NCI-H446 treated with DMSO at 0.1 percent for 48 hours (cell line): ENCODE results near the gene TRPV6.

Experiments
- DNase-seq: peaks from one replicate; lab custom pipeline; 2025; lab: John Stamatoyannopoulos, UW

The TRPV6 gene

DNA sequence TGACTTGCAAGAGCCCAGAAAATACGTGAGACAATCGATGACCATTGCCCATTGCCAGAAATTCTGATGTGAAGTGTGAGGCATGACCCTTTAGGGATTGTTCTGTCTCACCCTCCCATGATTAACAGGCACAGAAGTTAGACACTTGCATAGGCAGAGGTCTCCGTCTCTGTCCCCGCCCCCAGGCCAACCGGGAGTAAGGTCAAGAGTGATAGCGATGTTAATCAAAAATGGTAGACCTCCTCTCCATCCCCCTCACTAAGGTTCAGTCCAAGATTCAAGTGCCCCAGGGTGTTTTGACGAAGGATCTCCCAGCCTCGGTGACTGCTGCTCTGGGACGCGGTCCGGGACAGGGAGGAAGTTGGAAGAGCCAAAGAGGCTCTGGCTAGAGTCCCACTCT, 22.7 kb upstream of the TRPV6 start:
- DNase-seq, result no peak

DNA sequence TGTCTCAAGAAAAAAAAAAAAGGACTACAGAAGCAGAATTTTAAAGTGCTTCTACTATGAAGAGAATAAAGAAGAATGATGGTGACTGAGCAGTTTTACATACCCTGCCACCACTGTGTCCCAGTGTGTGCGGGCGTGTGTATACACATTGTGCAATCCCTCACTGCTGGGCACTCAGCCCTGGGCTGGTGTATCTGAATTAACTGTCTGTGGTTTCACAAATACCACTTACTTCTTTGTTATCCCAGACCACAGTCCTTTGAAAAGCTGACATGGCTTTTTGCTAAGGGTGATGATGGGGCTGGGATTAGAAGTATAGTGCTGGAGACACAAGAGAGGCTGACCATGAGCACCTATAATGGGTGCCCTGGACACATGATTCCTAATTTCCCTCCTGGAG, 21.1 kb upstream of the TRPV6 start:
- no peak for DNase-seq

DNA sequence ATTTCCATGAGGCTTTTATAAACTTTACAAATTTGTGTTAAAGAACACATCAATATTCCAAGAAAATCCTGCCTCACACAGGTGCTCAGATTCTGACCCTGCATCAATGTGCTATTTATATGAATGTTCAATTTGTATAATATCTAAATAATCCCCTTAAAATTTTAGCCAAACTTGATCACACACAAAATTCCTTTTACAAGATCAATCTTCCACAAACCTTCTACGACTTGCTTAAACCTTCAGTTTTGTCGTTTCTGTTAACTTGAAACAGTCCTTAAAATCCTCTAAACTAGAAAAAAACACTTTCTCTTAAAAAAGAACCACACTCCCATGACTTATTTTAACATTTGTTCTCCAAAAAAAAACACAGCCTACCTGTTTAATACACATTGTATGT, 20.2 kb upstream of the TRPV6 start:
- DNase-seq, result no peak

DNA sequence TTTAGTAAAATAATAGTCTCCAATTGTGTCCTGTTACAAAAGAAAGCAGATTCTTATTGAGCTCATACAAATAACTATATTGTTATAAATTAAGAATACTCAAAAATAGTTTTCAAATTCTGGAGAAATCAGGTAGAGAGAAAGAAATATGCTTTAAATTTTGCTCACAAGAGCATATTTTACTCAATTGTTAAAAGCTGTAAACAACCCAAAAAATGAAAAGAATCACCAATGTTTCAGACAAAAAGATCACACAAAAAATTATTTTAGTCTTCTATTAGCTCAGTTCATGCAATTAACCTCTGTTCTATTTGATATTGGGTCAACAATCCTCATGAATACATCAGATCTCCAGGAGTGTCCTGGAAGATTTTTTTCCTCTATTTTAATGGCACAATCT, 18.6 kb upstream of the TRPV6 start:
- DNase-seq, result no peak

DNA sequence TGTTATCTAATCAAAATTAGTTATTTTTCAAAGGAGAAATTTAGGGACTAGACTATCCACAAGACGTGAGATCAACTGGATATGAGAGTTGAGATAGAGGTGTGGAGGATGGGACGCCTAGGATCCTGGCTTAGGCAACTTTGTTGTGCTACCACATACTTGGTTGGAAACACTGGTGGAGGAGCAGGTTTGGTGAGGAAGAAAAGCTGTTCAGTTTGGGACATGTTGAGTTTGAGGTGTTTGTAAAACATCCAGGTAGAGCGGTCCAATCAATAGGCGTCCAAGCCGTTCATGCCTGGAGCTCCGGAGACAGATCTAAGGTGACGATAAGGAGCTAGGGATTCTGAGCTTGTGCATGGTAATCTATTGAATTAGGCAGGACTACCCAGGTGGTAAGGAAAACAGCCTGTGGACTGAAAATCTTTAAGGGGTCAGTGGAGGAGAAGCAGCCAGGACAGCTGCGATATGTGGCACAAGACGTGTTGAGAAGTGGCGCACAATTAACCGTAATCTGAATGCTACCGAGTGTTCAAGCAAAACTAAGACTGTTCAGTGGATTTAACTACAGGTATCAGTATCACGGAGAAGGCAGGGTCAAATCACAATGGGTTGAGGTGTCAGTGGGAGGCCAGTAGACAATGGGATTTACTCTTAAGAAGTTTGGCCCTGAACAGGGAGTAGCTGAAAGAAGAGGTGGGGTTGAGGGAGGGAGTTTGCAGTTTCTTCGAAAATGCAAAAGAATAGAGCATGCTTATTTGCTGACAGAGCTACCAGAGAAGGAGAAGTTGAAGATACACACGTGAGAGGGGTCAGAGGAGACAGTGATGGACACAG, 16.1 kb upstream of the TRPV6 start:
- DNase-seq, result no peak

DNA sequence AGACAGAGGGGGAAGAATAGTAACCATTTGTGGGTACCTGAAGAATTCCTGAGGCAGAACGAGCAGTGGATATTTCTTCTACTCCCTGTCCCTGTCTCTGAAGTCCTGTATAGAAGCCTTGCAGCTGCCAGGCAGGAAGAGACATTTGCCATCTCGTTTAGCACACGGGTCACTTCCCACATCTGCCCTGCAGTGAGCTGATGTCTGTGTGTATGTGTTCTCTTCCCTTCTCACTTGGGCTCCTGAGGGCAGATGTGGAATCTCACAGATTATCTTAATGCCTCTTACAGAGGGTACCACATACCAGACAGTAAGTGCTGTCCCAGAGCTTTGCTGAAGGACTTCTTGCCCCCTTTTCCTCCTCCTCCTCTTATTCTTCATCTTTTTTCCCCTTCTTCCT, 14.1 kb upstream of the TRPV6 start:
- DNase-seq, result no peak

DNA sequence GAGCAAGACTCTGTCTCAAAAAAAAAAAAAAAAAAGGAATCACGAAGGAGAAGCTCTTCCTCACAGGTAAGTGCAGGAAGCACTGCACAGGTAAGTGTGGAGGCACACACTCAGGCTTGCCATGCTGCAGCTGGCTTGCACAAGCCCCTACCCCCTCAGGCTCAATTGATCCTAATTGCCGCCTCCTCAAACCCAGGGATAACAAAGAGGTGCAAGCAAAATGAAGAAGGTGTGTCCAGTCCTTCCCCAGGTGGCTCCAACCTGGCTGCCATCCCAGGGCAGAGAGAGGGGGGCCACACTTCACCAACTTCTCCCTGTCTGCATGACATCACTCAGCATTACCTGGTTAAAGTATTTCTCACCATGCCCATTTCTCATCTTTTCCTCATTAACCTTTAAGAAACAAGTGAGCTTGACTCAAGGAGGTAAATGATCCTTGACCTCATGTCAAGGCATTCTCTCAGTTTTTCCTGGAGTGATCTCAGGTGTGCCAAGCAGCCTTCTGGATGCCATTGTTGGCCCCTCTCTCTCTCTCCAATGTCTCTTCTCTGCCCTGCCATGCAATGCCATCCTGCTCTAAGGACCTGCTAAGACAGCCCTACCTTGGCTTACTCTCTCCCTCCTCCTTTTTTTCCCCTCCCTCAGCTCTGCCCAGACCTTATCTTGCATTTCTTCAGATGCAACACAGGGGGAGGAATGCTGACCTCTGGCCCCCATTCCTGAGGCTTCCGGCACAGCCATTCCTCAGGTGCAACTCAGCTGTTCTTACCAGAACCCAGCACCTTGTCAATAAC, 13.0 kb upstream of the TRPV6 start:
- no peak for DNase-seq

DNA sequence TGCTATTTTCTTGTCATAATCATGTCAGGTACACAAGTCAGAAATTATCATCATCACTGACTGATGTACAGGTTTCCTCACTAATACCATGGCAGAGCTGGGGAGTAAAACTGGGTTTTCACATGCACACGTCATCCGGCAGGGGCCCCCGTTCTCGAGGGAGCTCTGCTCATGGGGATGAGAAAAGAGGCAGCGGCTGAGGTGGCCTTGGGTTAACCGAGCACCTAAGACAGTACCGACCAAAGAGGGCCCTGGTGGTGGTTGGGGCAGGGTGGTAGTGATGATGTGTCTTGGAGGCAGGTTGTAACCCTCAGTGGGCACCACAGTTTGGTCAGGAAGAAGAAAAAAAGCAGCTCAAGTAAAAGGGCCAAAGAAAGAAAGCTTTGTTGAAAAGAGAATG, 12.1 kb upstream of the TRPV6 start:
- DNase-seq, result no peak

DNA sequence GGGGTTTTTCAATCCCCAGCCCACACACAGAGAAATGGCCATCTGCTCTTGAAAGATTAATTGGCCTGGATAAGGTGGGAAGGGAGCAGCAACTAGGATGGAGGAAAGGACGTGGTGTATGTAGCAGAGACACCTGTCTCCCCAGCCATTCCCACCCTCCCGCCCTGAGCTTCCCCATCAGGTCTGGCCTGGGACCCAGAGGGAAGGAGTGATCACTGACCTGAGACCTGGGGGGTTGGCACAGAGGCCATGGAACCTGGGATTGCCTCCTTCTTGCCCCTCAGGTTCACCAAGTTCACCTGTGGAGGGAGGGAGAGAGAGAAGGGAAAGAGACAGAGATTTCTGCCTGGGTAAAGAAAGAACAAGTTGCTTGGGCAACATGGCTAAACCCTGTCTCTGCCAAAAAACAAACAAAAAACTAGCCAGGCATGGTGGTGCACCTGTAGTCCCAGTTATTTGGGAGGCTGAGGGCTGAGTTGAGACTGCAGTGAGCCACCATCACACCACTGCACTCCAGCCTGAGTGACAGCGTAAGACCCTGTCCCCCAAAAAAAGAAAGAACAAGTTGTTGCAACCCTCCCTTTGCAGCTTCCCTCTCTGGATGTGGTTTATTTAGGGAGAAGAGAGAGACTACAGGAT, 11.3 kb upstream of the TRPV6 start:
- DNase-seq, result no peak

DNA sequence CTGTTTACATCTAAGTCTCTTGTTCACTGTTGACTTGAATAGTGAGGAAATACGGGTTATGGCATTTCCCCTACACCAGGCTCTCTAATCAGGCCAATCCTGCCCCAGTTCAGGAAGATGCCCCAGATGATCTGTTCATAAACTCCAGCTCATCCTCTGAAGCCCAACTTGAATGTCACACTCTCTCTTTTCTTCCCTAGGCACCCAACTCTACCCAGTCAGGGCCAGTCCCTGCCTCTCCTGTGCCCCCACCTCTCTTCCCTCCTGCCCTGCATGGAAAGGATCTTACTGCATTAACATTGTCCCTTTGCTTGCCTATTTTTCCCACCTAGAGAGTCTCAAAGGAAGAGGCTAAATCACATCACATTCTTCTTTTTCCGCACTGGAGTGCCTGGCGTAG, 10.6 kb upstream of the TRPV6 start:
- DNase-seq, result no peak

DNA sequence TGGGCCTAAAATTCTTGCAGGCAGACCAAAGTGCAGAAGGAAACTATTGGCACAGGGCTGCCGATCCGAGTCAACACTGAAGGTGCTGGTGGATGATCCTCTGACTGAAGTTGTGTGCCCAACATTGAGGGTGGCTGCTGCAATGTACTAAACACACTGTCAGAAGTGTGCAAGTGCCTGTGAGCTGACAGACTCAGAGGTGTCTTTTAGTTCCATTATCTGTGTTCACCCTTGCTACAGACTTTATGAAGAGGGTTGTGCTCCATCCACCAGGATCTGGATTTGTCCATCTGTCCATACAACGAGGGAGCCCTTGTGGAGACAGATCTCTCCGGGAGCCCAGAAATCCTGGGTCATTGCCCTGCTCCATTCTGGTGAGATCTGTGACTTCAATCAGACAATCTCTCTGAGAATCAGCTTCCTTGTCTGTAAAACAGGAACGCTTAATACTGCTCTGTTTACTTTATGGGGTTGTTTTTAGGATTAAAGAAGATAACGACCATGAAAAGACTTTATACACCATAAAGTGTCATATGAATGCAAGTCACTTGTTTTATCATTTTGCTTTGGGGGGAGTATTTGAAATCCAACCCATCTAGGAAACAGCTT, 9.5 kb upstream of the TRPV6 start:
- DNase-seq, result no peak

DNA sequence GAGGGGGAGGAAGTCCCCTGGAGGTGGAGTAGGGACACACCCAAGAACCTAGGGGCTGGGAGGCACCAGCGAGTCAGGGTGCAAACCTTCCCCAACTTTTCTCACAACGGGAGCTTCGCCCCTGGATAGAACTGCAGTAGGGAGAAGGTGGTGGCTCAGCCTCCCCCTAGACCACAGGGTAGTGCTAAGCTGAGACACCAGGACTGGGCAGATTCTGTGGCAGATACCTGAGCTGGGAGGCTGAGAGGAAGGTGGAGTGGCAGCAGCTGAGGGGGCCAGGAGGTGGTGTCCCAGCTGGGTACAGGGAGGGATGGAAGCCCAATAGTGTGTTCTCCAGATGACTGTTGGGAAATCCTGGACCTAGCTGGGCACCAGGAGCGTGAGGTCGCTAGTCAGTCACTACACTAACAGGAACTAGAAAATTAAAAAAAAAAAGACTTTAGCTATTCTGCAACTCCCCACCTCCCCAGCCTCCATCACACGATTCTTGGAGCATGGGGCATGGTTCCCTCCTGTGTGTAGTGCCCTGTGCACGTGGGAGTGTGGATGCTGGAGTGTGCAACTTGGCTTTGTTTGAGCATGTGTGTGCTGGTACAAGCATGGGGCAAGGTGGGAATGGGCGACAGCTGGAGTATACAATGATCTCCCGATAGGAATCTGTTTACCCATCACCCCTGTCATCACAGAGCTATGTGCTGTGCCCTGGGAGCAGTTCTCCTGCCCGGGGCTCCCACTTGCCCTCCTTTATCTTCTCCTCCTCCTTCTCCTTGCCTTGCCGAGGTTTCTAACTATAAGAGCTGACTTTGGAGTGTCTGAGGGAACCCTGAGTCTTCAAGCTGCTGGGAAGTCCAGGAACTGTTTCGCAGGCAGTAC, 8.8 kb upstream of the TRPV6 start:
- no peak for DNase-seq

DNA sequence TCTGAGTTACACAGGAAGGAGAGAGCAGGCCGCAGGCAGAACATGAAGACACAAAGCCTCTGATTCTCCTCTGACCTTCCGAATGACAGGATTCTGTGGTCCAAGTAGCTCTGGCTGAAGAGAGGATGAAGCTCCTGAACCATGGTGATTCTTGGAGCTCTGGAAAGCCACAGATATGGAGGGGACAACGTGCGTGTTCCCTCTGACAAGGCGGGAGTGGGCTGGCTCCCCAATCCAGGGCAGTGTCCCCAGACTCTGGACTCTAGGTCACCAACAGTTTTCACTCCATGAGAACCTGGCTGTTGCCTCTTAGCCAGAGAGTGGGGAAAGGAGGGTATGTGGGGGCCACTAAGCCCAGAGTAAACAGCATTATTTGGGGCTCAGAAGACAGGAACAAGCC, 7.4 kb upstream of the TRPV6 start:
- DNase-seq, result no peak

DNA sequence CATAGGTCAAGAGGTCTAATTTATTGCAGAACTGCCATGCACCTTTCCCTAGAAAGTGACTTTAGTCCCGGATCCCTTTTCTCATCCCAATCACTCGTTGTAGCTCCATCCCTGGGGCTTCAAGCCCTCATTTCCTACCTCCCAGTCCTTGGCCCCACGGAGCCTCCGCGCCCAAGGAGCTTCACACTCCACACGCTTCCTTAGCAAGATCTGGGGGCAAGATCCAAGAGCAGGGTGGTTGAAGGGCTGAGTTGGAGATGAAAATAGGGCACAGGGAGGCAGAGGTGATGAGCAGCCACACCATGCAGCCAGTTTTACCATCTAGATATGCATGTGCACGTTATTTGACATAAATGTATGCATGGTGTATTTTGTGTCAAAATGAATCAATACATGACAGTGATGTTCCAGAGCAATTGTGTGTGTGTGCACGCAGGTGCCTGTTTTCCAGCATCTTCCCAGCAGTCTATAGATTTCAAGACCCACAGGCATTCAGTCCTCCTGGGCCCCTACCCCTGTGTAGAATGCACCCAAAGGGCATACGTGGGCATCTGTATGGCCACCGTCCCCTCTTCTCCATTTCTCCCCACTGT, 6.0 kb upstream of the TRPV6 start:
- DNase-seq, result no peak

DNA sequence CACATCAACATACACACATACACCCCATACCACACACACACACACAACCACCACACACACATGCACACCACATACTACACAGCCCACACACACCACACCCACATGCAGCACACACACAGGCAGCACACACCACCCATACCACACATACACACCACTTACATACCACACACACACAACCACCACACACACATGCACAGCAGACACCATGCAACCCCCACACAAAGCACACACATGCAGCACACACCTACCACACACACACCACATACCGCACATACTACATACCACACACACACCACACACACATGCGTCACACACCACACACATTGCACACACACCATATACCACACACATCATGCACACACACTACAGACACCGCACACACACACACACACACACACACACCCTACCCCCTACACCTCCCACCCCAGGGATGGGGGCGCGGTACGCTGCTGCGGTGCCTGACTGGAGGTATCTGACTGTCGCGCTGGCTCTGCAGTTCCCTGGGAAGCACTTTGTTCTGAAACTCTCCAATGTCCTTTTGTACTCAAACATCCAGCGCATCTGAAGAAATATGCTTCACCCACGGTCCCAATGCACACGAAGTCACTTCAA, 5.4 kb upstream of the TRPV6 start:
- DNase-seq, result no peak

DNA sequence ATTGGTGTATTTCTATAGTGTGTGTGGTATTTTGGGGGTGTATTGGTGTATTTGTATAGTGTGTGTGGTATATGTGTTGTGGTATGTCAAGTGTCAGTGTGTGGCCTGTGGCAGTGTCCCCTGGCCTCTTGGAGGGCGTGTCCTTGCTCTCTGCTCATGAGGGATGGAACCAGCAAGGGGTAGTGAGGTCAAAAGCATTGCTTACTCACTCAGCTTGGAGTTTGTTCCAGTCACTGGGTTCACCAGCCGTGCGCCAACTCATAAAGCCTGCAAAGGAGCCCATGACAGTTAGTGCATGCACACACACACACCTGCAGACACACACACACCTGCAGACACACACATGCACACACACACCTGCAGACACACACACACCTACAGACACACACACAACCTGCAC, 4.3 kb upstream of the TRPV6 start:
- DNase-seq, result no peak

DNA sequence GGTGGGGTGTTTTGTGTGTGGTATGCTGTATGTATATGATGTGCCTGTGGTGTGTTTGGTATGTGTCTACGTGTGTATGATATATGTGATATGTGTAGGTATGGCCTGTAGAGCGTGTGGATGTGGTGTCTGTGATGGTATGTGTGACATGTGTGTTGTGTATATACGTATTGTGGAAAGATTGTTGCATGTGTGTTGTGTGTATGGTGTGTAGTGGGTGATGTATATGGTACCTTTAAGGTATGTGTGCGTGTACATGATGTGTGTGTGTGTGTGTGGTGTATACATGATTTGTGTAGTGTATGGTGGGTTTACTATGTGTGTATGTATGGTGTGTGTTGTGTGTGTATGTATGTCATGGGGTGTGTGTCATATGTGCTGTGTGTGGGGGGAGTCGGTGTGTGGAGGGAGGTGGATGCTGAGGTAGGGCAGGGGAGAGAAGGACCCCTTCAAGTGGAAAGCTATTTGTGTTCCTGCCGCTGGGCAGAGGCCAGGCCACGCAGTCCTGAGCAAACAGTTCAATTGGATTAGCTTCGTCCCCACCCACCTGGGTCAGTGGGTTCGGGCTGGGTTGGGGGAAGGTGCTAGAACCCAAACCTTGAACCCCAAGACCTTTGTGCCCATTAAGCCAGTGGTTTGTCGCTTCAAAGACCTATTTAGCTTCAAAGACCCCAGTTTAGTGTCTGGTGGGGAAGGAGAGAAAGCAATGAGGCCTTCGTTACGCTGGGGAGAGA, 1.9 kb upstream of the TRPV6 start:
- DNase-seq, result no peak

DNA sequence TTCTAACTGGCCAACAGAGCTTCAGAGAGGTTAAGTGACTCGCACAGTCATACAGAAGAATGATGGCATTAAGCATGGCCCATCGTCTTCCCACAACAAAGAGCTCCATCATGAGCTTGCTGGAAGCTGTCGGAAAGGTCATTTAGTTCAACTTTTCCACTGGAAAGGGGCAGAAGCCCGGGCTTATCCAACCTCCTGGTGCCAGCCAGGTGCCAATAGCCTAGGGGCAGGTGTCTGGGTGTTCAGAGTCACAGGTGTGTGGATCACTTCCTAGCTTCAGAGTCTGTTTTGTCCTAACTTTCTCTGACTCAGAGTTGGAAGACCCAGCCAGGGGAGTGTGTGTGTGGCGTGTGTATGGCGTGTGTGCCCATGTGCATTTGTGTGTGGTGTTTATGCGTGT, 1.3 kb upstream of the TRPV6 start:
- no peak for DNase-seq

DNA sequence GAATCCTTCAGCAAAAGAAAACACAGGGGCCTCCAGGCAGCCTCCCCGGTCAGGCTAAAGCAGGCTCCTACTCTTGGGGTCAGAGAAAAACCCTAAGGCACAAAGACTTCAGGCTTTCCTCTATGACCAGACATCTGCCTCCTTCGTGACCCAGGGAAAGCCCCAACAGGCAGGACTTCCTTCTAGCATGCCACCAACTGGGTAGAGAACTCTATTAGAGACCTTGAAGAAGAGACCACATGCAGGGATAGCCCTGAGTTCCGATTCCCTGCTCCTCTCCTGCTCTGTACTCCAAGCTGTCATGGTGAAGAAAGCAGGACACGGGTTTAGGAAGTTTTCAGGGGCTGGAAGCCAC, 1.3 kb downstream of the TRPV6 start:
- DNase-seq, result no peak

DNA sequence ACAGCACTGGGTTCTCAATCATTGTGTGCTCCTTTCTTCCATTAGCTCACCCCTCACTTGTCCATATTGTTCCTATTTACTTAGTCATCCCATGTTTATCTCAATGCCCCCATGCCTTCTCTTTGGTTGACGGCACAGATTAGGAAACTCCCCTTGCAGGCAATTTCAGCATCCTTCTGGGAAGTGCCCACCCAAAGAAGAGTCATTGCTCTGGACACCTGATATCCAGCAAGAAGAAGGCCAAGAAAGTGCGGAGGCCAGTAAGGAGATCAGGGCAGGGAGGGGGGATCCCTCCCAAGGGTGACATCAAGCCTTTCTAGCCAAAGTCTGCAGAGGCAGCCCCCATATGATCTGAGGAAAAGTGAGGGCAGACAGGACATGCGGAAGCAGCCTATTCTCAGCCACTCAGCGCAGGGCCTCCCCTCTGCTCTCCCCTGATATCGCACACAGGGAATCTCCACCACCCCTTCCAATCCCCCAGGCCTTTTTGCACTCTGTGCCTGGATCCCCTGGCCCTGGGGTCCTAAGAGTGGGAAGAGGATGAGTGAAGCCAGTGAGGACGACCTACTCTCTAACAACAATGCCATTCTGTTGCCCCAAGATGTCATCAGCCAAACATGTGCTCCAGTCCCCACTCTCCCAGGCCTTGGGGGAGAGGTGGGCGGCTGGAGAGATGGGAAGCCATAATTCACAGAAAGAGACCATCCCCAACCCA, 1.8 kb downstream of the TRPV6 start:
- DNase-seq, result no peak
